ENCODE data around the gene TOP3B.

The TOP3B gene

DNA sequence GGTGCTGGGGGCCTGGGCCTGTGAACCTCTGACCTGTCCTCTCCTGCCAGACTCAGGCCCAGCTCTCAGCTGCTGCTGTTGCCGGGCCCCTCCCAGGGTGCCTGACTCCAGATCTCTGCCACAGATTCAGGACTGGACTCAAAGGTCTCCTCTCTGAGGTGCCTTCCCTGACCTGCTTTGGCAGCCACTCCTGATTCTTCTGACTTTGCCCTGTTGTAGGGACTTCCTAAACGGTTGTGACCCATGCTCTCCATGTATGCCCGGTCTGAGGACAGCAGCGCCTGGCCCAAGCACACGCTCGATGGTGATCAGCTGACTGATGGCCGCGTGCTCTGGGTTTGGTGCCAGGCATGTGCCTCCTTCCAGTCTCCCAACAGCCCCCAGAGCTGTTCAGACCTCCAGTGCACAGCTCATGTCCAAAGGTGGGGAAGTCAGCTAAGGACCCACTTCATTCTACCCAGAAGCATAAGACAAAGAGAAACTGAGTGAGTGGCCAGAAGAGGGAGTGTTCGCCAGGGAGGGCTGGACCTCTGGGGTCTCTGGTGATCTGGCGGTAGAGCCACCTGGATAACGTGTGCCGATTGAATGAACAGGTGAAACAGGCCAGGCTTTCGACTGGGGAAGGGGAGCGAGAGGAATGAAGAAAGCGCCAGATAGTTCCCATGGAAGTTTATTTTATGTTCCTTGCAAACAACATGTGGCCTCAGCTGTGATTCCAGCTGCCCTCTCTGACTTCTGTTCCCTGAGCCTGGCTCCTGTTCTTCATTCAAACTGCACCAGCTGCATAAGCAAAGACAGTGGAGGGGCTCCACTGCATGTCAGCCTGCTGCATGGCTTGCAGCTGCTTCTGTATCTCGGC lies 8.1 kb upstream of the TOP3B start:
- TF ChIP-seq TCF12 (IDR thresholded peaks at IDR 0.05; ENCODE audit: low read depth), result no peak
- no peak for TF ChIP-seq EP300 (IDR thresholded peaks at IDR 0.05; ENCODE audit: borderline replicate concordance)
- no peak for TF ChIP-seq CEBPB (IDR thresholded peaks at IDR 0.05)
- TF ChIP-seq, protein P1, sequence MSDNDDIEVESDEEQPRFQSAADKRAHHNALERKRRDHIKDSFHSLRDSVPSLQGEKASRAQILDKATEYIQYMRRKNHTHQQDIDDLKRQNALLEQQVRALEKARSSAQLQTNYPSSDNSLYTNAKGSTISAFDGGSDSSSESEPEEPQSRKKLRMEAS (IDR thresholded peaks at IDR 0.05), result no peak
- TF ChIP-seq TAF1 (IDR thresholded peaks at IDR 0.05; ENCODE audit: low read depth), result no peak
- TF ChIP-seq NFIC (IDR thresholded peaks at IDR 0.05), result no peak
- no peak for TF ChIP-seq ZBTB7A (IDR thresholded peaks at IDR 0.05; ENCODE audit: low read depth)

DNA sequence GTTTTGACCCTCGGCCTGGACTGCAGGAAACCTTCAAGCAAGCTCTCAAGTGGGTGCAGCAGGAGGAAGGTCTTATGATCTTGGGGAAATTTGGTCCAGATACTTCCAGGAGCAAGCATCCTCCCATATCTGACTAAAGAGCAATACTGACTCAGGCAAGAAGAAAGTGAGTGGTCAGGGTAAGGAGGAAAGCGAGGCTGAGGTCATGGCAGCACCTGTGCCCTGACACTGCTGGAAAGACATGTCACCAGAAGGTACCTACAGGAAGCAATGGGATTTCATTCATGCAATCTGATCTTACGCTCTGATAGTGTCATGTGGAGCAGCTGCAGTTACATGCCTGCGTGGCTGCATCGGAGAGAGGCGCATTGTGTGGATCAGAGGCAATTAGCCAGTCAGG lies 6.5 kb upstream of the TOP3B start:
- TF ChIP-seq EGR1 (IDR thresholded peaks at IDR 0.05) (no peak), EP300 (IDR thresholded peaks at IDR 0.05; ENCODE audit: borderline replicate concordance) (no peak), YY1 (IDR thresholded peaks at IDR 0.05; ENCODE audit: low read depth) (no peak), ZBTB7A (IDR thresholded peaks at IDR 0.05; ENCODE audit: low read depth) (no peak), RAD21 (IDR thresholded peaks at IDR 0.05; ENCODE audit: low read depth) (no peak), CEBPB (IDR thresholded peaks at IDR 0.05) (no peak), TCF12 (IDR thresholded peaks at IDR 0.05; ENCODE audit: low read depth) (no peak), TAF1 (IDR thresholded peaks at IDR 0.05; ENCODE audit: low read depth) (no peak), FOXM1 (IDR thresholded peaks at IDR 0.05; ENCODE audit: borderline replicate concordance, low read depth) (no peak), CREB1 (IDR thresholded peaks at IDR 0.05; ENCODE audit: low read depth) (no peak), NFIC (IDR thresholded peaks at IDR 0.05) (no peak), USF1 (IDR thresholded peaks at IDR 0.05) (no peak), TEAD4 (IDR thresholded peaks at IDR 0.05) (no peak)
- TF ChIP-seq, protein P1 (IDR thresholded peaks at IDR 0.05), result no peak
- TF ChIP-seq, protein P2, sequence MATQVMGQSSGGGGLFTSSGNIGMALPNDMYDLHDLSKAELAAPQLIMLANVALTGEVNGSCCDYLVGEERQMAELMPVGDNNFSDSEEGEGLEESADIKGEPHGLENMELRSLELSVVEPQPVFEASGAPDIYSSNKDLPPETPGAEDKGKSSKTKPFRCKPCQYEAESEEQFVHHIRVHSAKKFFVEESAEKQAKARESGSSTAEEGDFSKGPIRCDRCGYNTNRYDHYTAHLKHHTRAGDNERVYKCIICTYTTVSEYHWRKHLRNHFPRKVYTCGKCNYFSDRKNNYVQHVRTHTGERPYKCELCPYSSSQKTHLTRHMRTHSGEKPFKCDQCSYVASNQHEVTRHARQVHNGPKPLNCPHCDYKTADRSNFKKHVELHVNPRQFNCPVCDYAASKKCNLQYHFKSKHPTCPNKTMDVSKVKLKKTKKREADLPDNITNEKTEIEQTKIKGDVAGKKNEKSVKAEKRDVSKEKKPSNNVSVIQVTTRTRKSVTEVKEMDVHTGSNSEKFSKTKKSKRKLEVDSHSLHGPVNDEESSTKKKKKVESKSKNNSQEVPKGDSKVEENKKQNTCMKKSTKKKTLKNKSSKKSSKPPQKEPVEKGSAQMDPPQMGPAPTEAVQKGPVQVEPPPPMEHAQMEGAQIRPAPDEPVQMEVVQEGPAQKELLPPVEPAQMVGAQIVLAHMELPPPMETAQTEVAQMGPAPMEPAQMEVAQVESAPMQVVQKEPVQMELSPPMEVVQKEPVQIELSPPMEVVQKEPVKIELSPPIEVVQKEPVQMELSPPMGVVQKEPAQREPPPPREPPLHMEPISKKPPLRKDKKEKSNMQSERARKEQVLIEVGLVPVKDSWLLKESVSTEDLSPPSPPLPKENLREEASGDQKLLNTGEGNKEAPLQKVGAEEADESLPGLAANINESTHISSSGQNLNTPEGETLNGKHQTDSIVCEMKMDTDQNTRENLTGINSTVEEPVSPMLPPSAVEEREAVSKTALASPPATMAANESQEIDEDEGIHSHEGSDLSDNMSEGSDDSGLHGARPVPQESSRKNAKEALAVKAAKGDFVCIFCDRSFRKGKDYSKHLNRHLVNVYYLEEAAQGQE (IDR thresholded peaks at IDR 0.05; ENCODE audit: low read depth), result no peak

- no peak for TF ChIP-seq ZBTB7A (IDR thresholded peaks at IDR 0.05; ENCODE audit: low read depth)
- no peak for TF ChIP-seq NFIC (IDR thresholded peaks at IDR 0.05)
- TF ChIP-seq EP300 (IDR thresholded peaks at IDR 0.05; ENCODE audit: borderline replicate concordance), result no peak
- no peak for TF ChIP-seq YY1 (IDR thresholded peaks at IDR 0.05; ENCODE audit: low read depth)
- TF ChIP-seq CEBPB (IDR thresholded peaks at IDR 0.05), result no peak
- no peak for TF ChIP-seq USF1 (IDR thresholded peaks at IDR 0.05)
- TF ChIP-seq CREB1 (IDR thresholded peaks at IDR 0.05; ENCODE audit: low read depth), result no peak
- no peak for TF ChIP-seq EGR1 (IDR thresholded peaks at IDR 0.05)
- TF ChIP-seq TAF1 (IDR thresholded peaks at IDR 0.05; ENCODE audit: low read depth), result no peak
- TF ChIP-seq TCF12 (IDR thresholded peaks at IDR 0.05; ENCODE audit: low read depth), result no peak
- TF ChIP-seq, protein P1 (IDR thresholded peaks at IDR 0.05), result no peak
- no peak for TF ChIP-seq FOXM1 (IDR thresholded peaks at IDR 0.05; ENCODE audit: borderline replicate concordance, low read depth)
- TF ChIP-seq RAD21 (IDR thresholded peaks at IDR 0.05; ENCODE audit: low read depth), result no peak
- TF ChIP-seq TEAD4 (IDR thresholded peaks at IDR 0.05), result no peak
Measured at GRCh38 chr22:21985214-21985613, 2.6 kb upstream of the TOP3B start.

DNA sequence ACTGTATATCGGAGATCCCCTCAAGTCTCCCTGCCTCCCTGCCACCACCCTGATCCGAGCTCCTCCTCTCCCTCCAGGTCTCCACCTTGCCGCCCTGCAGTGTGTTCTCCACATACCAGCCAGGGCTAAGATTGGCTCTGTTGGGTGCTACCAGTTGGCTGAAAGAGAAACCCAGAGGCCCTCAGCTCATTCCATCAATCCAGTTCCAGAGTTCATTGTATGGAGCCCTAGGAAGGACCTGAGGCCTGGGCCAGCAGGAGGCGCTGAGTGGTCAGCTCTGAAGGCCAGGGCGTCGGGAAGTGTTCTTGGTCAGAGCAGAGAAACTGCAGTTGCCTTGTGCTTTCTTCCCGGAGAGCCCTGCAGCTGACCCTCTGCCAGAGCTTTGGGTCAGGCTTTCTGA lies 2.2 kb upstream of the TOP3B start:
- TF ChIP-seq RAD21 (IDR thresholded peaks at IDR 0.05; ENCODE audit: low read depth) (peak; percentile 42), EGR1 (IDR thresholded peaks at IDR 0.05) (no peak), EP300 (IDR thresholded peaks at IDR 0.05; ENCODE audit: borderline replicate concordance) (no peak)

DNA sequence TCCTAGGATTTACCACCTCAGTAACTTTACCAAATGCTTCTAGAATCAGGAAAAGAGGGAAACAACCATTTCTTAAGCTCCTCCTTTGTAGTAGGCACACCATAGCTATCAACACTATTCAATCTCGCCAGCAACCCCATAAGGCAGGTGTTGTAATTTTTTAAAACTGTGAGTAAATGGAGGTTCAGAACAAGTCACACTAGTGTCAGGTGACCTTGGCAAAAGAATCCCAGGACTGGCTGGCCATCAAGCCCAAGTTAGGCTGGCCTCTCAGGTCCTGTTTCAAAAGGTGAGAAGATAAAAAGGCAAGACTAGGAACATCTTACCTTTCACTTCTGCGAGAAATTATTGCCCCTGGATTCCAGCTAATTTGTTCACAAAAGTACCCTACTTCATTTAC lies 713 bp downstream of the TOP3B start:
- TF ChIP-seq ZBTB7A (IDR thresholded peaks at IDR 0.05; ENCODE audit: low read depth) (no peak), EP300 (IDR thresholded peaks at IDR 0.05; ENCODE audit: borderline replicate concordance) (no peak), FOXM1 (IDR thresholded peaks at IDR 0.05; ENCODE audit: borderline replicate concordance, low read depth) (no peak), TCF12 (IDR thresholded peaks at IDR 0.05; ENCODE audit: low read depth) (no peak), USF1 (IDR thresholded peaks at IDR 0.05) (no peak), YY1 (IDR thresholded peaks at IDR 0.05; ENCODE audit: low read depth) (no peak), TAF1 (IDR thresholded peaks at IDR 0.05; ENCODE audit: low read depth) (no peak), EGR1 (IDR thresholded peaks at IDR 0.05) (no peak), CEBPB (IDR thresholded peaks at IDR 0.05) (no peak), NFIC (IDR thresholded peaks at IDR 0.05) (no peak), RAD21 (IDR thresholded peaks at IDR 0.05; ENCODE audit: low read depth) (no peak), TEAD4 (IDR thresholded peaks at IDR 0.05) (no peak), CREB1 (IDR thresholded peaks at IDR 0.05; ENCODE audit: low read depth) (no peak)
- TF ChIP-seq, protein P2 (IDR thresholded peaks at IDR 0.05; ENCODE audit: low read depth), result no peak
- TF ChIP-seq, protein P1 (IDR thresholded peaks at IDR 0.05), result no peak

All from Ishikawa (cell line).